ENCODE data around the gene ASB2. TPM values are rescaled to one million over a fixed set of nuclear protein-coding genes. Genes with fewer than 3 reads are reported as not detected.

The ASB2 gene
- total RNA-seq, 1 experiment from 2014 or later = 1.9 TPM

DNA sequence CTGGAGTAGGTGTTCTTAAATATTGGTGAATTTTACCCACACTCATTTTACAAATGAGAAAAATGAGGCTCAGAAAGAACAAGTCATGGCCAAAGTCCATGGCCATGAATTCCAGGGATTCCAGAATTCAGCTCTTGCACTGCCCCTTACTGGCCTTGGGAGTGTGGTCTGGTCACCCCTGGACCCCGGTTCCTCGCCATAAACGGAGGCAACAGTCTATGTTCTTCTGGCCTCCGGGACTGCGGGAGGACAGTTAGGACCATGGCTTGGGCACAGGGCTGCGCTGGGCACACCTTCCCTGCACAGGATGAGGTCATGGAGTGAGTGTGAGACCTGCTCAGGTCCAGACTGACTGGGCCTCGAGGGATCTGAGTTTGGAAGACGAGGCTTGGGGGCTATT is 27.6 kb upstream of the ASB2 start:
- in situ Hi-C loops (cut with HindIII; ENCODE audit: low pct_unique_long_range_greater_than_20kb, low sequenced_read_pairs) = no loop called here
- no peak for DNase-seq (ENCODE audit: low read depth)

- in situ Hi-C loops (cut with HindIII; ENCODE audit: low pct_unique_long_range_greater_than_20kb, low sequenced_read_pairs) = no loop called here
- DNase-seq (ENCODE audit: low read depth) = no peak
Observed at GRCh38 chr14:94003397-94003796, 27.0 kb upstream of the ASB2 start.

- in situ Hi-C loops (cut with HindIII; ENCODE audit: low pct_unique_long_range_greater_than_20kb, low sequenced_read_pairs) = no loop called here
- peak; percentile 55 for DNase-seq (ENCODE audit: low read depth)
Observed at GRCh38 chr14:94001501-94002396, 25.4 kb upstream of the ASB2 start.

DNA sequence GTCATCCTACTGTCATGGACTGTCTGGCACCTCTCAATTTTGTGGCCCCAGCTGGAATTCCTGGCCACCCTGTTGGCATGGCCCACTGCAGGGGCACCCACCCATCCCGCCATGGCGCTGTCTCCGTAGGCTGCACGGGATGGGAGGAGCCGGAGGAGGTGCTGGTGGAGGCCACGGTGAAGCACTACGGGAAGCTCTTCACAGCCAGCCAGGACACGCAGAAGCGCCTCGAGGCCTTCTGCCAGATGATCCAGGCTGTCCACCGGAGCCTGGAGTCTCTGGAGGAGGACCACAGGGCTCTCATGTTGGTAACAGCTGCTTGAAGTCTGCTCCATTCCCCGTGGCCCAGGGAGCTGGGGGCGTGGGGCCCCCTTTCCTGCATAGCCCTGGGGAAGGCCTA is 24.6 kb upstream of the ASB2 start:
- no peak for DNase-seq (ENCODE audit: low read depth)
- in situ Hi-C loops (cut with HindIII; ENCODE audit: low pct_unique_long_range_greater_than_20kb, low sequenced_read_pairs) = no loop called here

DNA sequence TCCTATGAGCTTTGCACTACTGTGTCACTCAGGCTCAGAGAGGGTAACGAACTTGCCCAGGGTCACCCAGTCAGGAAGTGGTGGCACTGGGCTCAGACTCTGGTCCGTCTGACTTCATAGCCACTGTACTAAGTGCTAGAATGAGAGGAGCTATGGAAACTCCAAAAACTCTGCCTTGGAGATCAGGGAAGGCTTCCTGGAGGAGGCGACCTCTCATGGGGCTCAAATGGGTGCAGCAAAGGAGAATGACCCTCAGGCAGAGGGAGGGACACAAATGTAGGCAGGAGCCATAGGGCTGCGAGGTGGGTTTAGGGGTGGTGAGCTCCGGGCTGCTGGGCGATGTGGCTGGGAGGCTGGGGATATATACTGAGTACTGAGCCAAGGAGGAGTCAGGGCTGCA is 23.9 kb upstream of the ASB2 start:
- in situ Hi-C loops (cut with HindIII; ENCODE audit: low pct_unique_long_range_greater_than_20kb, low sequenced_read_pairs) = no loop called here
- no peak for DNase-seq (ENCODE audit: low read depth)

- in situ Hi-C loops (cut with HindIII; ENCODE audit: low pct_unique_long_range_greater_than_20kb, low sequenced_read_pairs) = no loop called here
- no peak for DNase-seq (ENCODE audit: low read depth)
Observed at GRCh38 chr14:93999573-93999972, 23.2 kb upstream of the ASB2 start.

DNA sequence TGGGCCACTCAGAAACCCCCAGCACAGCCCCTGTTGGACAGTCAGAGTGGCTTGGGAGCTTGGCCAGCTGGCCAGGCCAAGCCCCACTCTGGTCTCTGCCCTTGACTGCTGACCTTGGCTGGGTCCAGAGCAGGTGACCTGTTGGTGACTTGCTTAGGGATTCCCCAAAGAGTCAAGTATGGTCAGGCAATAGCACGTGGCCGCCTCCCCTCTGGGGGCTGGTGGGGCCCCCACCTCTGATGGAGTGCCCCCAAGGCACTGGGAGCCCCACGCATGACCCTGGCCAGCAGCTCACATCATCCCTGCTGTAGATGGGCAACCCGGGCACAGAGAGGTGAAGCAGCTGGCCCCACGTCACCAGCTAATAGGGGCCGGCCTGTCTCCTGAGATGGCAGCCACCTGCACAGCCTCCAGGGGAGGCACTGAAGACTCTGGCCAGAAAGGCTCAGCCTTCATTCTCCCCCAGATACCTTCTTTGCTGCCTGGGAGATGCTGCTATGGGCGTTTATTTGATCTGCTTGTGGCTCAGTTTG is 22.6 kb upstream of the ASB2 start:
- no peak for DNase-seq (ENCODE audit: low read depth)
- in situ Hi-C loops (cut with HindIII; ENCODE audit: low pct_unique_long_range_greater_than_20kb, low sequenced_read_pairs) = no loop called here

DNA sequence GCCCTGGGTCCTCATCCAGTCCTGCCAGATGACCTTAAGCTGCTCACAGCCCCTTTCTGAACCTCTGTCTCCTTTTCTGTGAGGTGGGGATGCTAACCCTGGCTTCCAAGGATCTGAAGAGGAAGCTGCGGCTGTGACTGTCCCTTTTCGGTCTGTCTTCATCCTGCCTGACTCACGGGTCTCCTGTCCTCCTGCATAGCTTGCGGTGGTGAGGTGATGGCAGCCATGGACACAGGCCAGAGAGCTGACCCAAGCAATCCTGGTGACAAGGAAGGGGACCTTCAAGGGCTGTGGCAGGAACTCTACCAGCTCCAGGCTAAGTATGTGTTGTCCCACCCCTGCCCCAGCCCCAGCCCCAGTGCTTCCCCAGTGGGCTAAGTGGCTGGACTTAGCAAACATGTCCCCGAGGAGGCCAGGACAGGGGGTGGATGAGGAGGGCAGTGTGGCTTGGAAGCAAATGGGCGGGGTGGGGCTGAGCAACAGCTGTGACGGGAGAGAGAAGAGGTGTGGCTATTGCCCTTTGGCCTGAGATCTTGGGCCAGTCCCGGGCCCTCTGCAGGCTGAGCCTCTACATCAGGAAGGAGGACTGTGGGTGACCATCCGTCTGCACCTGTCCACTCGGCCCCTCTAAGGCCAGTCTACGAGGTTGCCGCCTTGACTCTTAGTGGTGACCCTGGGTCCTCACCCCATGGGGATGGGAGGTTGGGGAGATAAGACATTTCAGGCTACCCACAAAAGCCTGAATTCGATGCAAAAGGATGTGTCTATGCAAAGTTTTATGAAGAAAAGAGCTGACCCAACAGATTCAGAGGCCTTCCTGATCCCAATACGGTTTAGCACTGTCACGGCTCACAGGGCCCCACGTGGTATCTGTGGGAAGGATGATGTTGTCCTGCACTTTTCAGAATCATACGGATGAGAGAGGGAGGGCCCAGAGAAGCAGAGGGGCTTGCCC is 21.8 kb upstream of the ASB2 start:
- in situ Hi-C loops (cut with HindIII; ENCODE audit: low pct_unique_long_range_greater_than_20kb, low sequenced_read_pairs) = no loop called here
- DNase-seq (ENCODE audit: low read depth) = no peak

- DNase-seq (ENCODE audit: low read depth) = peak; percentile 14
- in situ Hi-C loops (cut with HindIII; ENCODE audit: low pct_unique_long_range_greater_than_20kb, low sequenced_read_pairs) = no loop called here
Observed at GRCh38 chr14:93997082-93997481, 20.7 kb upstream of the ASB2 start, which contains the start of gene CCDC197. CCDC197 (plus strand) TSS chr14:93997301; CDS start chr14:93998132, 831 bp downstream.

DNA sequence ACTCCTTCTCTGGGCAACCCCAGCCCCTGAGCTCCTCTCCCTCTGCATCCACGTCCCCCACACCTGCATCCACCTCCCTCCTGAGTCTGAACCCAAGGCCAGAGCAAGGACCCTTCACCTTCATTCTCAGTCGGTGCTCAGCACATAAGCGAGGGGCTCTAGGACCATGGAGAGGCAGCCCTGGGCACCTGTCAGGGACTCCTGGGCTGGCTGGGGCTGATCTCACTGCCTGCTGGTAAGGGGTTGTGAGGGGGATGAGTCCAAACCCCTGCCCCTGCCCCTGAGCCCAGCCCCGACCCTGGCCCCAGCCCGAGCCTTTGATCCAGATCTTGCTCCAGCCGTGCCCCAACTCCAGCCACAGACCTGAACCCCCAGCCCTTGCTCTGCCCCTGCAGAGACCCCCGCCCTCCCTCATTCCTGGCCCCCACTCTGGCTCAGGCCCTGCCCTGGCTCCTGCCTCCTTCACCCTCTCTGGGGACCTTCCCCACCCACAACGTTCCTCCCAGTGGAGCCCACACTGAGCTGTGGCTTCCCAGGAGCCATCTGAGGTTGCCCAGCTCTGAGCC is 19.8 kb upstream of the ASB2 start:
- in situ Hi-C loops (cut with HindIII; ENCODE audit: low pct_unique_long_range_greater_than_20kb, low sequenced_read_pairs) = no loop called here
- no peak for DNase-seq (ENCODE audit: low read depth)

DNA sequence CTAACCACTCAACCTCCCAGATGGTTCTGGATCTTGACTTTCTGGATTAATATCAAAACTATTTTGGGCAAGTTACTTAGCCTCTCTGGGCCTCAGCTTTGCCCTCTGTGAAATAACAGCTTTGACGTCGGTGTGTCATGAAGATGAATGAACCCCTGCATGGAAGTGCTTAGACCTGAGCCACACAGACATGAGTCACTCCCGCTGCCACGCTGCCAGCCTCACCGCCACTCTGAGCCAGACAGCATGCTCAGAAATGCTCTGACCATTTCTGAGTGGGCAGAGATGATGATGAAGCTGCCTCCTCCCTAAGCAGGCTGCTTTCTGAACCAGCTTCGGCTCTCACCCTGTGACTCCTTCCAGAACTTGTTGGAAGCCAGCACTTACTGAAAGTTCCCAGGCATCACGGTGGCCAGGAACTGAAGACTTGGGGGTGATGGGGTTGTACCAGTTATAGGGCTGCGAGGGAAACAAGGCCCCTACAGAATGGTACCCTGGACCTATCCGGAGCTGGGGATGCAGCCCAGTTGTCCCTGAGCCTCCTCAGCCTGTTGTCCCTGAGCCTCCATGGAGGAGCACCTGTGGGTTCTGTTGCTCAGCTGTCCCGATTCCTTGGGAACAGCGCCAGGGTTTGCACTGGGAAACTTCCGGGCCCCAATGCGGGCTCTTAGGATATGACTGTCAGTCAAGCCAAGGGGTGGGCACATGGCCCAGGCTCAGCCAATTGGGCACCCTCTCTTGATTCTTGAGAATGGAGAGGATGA is 18.7 kb upstream of the ASB2 start:
- in situ Hi-C loops (cut with HindIII; ENCODE audit: low pct_unique_long_range_greater_than_20kb, low sequenced_read_pairs) = no loop called here
- DNase-seq (ENCODE audit: low read depth) = peak; percentile 56

DNA sequence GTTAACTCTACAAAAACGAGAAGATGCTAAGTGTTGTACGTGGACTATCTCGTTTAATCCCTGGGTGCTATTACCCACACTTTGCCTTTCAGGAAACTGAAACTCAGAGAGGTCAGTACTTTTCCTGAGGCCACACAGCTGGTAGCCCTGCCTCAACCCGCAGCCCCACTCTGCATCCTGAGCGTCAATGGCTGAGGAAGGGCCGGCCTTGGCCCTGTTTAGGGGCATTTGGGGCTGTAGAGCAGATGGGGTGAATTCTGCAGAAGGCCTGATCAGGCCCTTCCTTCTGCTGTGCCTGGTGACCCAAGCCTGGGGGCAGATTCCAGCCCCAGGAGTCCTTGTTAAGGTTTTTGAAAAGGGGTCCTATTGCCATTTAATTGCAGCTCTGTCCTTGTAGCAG is 17.0 kb upstream of the ASB2 start:
- in situ Hi-C loops (cut with HindIII; ENCODE audit: low pct_unique_long_range_greater_than_20kb, low sequenced_read_pairs) = no loop called here
- DNase-seq (ENCODE audit: low read depth) = no peak

DNA sequence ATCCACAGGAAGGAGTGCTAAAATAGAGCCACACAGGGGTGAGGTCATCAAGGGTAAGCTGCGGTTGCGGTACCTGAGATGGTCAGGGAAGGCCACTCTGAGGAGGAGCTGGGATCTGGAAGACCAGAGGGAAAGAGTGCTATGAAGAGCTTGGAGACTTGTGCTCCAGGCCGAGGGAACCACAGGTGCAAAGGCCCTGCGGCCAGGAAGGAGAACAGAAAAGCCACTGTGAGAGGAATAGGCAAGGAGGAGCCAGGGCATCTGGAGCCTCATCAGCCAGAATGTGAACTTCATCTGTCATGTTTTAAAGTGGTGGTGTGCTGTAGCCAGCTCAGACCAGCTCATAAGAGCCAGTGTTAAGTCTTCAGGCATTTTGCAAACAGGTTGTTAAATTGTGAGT is 15.3 kb upstream of the ASB2 start:
- no peak for DNase-seq (ENCODE audit: low read depth)

DNA sequence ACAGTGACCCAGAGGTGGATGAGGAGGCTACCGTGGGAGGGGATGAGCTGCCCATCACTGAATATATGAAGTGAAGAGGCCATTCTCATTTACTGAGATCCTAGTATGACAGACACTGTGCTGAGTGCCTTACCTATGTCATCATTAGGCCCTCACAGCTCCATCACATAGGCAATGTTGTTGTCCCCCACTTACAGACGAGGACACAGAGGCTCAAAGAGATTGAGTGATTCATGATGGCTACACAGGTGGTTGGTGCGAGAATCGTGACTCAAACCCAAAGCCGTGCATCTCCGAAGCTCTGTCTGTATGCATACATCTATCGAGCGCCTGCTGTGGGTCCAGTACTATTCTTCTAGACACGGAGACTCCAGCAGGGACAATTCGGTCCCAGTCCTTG is 14.8 kb upstream of the ASB2 start:
- DNase-seq (ENCODE audit: low read depth) = no peak
- in situ Hi-C loops (cut with HindIII; ENCODE audit: low pct_unique_long_range_greater_than_20kb, low sequenced_read_pairs) = no loop called here

More for the DNA sequence above, 15.3 kb upstream of the ASB2 start:
- in situ Hi-C loops (cut with HindIII; ENCODE audit: low pct_unique_long_range_greater_than_20kb, low sequenced_read_pairs) = no loop called here

GRCh38 chr14:93989939-93990338 is 13.6 kb upstream of the ASB2 start:
- DNase-seq (ENCODE audit: low read depth) = no peak
- in situ Hi-C loops (cut with HindIII; ENCODE audit: low pct_unique_long_range_greater_than_20kb, low sequenced_read_pairs) = no loop called here

DNA sequence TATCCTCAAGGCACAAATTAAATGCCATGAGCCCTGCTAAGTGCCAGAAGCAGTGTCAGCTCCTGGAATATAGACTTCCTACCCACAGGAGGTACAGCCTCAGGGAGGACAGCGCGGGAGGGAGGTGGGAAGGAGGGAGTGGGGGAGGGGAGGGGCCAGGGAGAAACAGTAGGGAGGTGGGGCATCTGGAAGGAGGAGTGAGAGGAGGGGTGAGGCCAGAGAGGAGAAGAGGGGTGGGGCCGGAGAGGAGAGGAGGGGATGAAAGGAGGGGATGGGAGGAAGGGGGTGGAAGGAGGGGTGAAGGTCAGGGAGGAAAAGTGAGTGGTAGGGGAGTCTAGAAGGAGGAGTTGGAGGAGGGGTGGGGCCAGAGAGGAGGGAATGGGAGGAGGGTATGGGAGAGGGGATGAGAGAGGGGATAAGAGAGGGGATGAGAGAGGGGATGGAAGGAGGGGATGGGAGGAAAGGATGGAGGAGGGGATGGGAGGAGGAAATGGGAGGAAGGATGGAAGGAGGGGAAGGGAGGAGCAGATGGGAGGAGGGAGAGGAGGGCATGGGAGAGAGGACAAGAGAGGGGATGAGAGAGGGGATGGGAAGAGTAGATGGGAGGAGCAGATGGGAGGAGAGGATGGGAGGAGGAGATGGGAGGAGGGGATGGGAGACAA is 11.6 kb upstream of the ASB2 start:
- in situ Hi-C loops (cut with HindIII; ENCODE audit: low pct_unique_long_range_greater_than_20kb, low sequenced_read_pairs) = no loop called here
- no peak for DNase-seq (ENCODE audit: low read depth)

DNA sequence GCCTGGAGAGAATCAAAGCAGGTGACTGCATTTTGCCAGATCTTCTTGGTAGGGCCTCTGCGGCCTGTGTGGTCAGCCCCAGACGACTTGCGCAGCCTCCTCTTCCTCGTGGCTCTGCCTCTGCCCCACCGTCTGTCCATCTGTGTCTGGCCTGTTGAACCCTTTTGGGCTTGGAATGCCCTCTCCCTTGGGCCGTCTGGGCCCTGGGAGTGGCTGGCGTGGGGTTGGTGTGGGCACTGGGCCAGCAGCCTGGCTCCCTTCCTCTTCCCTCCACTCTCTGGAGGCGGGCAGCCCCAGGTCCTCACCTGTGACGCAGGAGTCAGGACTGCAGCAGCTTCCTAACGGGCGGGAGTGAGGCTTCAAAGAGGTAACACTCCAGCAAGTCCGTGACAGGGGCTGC is 11.0 kb upstream of the ASB2 start:
- in situ Hi-C loops (cut with HindIII; ENCODE audit: low pct_unique_long_range_greater_than_20kb, low sequenced_read_pairs) = no loop called here
- no peak for DNase-seq (ENCODE audit: low read depth)
